Adrenal gland (tissue), 5 donors: ENCODE data around the gene COPS3.

Experiments used
- POLR2A ChIP-seq, 2 donors: fragments of 450-650 bp; IDR thresholded peaks; one replicate each; pipeline ENCODE4 v1.6.1; 2017; ENCODE audit warnings: antibody characterized with exemption in 2 of 2, mild to moderate bottlenecking in 2 of 2, moderate library complexity in 1 of 2
- TF ChIP-seq, protein P1 (sequence below), 6 experiments: fragments of 450-650 bp in 4 of 6; fragments of 200-600 bp in 2 of 6; sonication (generic) in 1 of 6; IDR thresholded peaks; 1 replicate in 5 of 6; 2 replicates in 1 of 6; pipeline versions ENCODE4 v1.5.1 to v1.8.0; 2016 to 2021; ENCODE audit warnings: antibody characterized with exemption in 6 of 6, mild to moderate bottlenecking in 2 of 6, moderate library complexity in 1 of 6
- donor health status: DM: no; HTN: no; CAD: no.

DNA sequence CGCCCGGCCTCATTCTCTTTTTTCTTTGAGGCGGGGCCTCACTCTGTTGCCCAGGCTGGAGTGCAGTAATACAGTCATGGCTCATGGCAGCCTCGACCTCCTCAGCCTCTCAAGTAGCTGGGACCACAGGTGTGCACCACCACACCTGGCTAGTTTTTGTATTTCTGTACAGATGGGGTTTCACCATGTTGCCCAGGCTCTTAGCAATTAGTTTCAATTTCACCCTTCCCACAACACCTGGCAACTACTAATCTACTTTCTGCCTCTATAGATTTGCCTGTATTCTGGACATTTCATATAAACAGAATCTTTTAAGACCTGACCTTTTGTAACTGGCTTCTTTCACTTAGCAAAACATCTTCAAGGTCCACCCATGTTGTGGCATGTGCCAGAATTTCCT is 14.1 kb upstream of the COPS3 start:
- TF ChIP-seq, protein P1, sequence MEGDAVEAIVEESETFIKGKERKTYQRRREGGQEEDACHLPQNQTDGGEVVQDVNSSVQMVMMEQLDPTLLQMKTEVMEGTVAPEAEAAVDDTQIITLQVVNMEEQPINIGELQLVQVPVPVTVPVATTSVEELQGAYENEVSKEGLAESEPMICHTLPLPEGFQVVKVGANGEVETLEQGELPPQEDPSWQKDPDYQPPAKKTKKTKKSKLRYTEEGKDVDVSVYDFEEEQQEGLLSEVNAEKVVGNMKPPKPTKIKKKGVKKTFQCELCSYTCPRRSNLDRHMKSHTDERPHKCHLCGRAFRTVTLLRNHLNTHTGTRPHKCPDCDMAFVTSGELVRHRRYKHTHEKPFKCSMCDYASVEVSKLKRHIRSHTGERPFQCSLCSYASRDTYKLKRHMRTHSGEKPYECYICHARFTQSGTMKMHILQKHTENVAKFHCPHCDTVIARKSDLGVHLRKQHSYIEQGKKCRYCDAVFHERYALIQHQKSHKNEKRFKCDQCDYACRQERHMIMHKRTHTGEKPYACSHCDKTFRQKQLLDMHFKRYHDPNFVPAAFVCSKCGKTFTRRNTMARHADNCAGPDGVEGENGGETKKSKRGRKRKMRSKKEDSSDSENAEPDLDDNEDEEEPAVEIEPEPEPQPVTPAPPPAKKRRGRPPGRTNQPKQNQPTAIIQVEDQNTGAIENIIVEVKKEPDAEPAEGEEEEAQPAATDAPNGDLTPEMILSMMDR (IDR thresholded peaks at IDR 0.05): no peak
- no peak for TF ChIP-seq POLR2A (IDR thresholded peaks at IDR 0.05)
